Suprapubic skin (tissue), 3 donors: ENCODE results near the gene EMD.

Experiments used
- CTCF ChIP-seq, 2 donors: fragments of 200-600 bp in 1 of 2; fragments of 450-650 bp in 1 of 2; sonication (generic) in 1 of 2; IDR thresholded peaks; one replicate each; pipeline ENCODE4 v1.5.1; 2016 to 2019; ENCODE audit warnings: antibody characterized with exemption in 2 of 2, mild to moderate bottlenecking in 1 of 2, moderate library complexity in 1 of 2
- POLR2A ChIP-seq, 2 donors: fragments of 450-650 bp; IDR thresholded peaks; one replicate each; pipeline ENCODE4 v1.6.1; 2017; ENCODE audit warnings: antibody characterized with exemption in 2 of 2, mild to moderate bottlenecking in 2 of 2, moderate library complexity in 2 of 2

GRCh38 chrX:154419189-154419588 lies 40.1 kb downstream of the EMD start:
- TF ChIP-seq CTCF (IDR thresholded peaks at IDR 0.05) (no peak), POLR2A (IDR thresholded peaks at IDR 0.05) (no peak)
